Activated T-helper 2 cell treated with anti-CD3 and anti-CD28 coated beads, Interferon-gamma antibody, Interleukin-2, Interleukin-4, amounts not matched to agents 10 μg/mL and 5 μg/mL and 100 μg/mL, durations not matched to agents 14 hours and 24 hours and 36 hours (primary cell): Measurements from ENCODE around the gene COL6A2. TPM values are rescaled to one million over a fixed set of nuclear protein-coding genes. Genes with fewer than 3 reads are reported as not detected.

Experiments used
- DNase-seq: peaks from one replicate; pipeline ENCODE4 v3.0.0; 2021; ENCODE audit warnings: low spot score
- H3K27ac Mint-ChIP-seq: one replicate; pipeline ENCODE4 v1.8.0; 2021; ENCODE audit warnings: mixed read lengths
- H3K27me3 Mint-ChIP-seq: one replicate; pipeline ENCODE4 v1.8.0; 2021; ENCODE audit warnings: low read depth, mixed read lengths
- H3K36me3 Mint-ChIP-seq: one replicate; pipeline ENCODE4 v1.8.0; 2021; ENCODE audit warnings: low read depth, mixed read lengths
- H3K4me1 Mint-ChIP-seq: one replicate; pipeline ENCODE4 v1.8.0; 2021; ENCODE audit warnings: low read depth, mixed read lengths
- H3K4me3 Mint-ChIP-seq: one replicate; pipeline ENCODE4 v1.8.0; 2021; ENCODE audit warnings: low read depth, mild to moderate bottlenecking, moderate library complexity, mixed read lengths
- H3K9me3 Mint-ChIP-seq: one replicate; pipeline ENCODE4 v1.8.0; 2021; ENCODE audit warnings: mixed read lengths
- intact Hi-C: fragments of 100-400 bp; cut with micrococcal nuclease; formaldehyde crosslinking; loops from one replicate; pipeline ENCODE4 v1.15.1; 2023
- total RNA-seq: library from RNA; stranded (reverse); gene quantifications from 2 replicates; pipeline ENCODE4 v1.2.3, GENCODE V29; 2022

The COL6A2 gene
- total RNA-seq, 1 donor from 2014 or later: 2.2 TPM

GRCh38 chr21:46077674-46078101 is 20.2 kb upstream of the COL6A2 start:
- Mint-ChIP-seq H3K27me3 (peaks cover 12% of the 10 kb centered on the region), H3K36me3 (no peaks in the 10 kb centered on the region), H3K27ac (no peak overlapping the region), H3K4me3 (no peak overlapping the region), H3K9me3 (no peaks in the 10 kb centered on the region), H3K4me1 (no peaks in the 10 kb centered on the region)
- intact Hi-C loops: no loop called here
- no peak for DNase-seq

DNA sequence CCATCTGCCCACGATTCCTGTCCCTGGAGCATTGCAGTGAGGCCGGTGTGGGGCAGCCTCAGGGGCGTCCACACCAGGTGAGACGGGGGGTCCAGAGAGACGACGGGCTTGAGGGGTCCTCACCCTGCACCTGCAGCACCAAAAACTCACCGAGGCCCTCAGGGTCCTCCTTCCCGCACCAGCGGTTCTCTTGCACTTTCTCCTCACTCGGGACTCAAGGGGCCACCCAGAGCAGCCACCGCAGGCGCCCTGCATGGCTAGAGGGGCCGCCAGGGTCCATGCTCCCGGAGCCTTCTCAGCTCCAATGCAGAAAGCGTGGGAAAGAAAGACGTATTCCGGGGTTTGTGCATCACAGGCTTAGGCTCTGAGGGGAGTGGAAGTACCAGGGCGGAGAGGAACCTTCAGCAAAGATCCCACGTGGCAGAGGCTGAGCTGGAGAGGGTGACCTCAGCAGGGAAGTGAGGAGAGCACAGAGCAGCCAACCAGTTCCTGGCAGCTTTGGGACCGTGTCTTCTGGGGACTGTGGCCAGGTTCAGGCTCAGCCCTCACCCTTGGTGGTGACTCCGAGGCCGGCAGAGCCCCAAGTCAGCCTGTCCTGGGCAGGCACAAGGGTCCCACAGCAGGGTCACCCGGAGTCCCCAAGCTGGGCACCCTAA is 19.5 kb upstream of the COL6A2 start:
- Mint-ChIP-seq H3K4me3 (no peak overlapping the region), H3K4me1 (no peaks in the 10 kb centered on the region), H3K27me3 (peaks cover 12% of the 10 kb centered on the region), H3K36me3 (no peaks in the 10 kb centered on the region), H3K9me3 (no peaks in the 10 kb centered on the region), H3K27ac (no peak overlapping the region)
- peak; percentile 4 for DNase-seq
- intact Hi-C loops: no loop called here

DNA sequence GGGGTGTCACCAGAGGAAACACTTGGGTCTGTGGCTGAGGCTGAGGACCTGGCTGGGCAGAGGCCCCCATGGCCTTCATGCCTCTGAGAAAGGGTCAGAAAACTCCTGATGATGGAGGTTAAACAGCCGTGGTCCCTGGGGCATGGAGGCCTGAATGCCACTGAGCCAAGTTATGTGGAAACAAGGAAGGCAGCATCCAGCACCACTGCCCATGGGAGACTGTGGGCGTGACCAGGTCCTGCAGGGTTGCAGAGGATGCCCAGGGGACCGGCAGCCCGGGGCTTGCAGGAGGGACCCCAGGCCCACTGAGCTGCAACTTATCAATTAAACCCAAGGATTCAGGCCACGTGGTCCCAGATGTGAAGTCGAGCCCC is 18.9 kb upstream of the COL6A2 start:
- intact Hi-C loops: no loop called here
- Mint-ChIP-seq H3K36me3 (no peaks in the 10 kb centered on the region), H3K9me3 (no peaks in the 10 kb centered on the region), H3K27me3 (peaks cover 8% of the 10 kb centered on the region), H3K4me3 (no peak overlapping the region), H3K4me1 (no peaks in the 10 kb centered on the region), H3K27ac (no peak overlapping the region)
- DNase-seq: peak; percentile 2

GRCh38 chr21:46079352-46080170 is 18.4 kb upstream of the COL6A2 start:
- no peaks in the 10 kb centered on the region for H3K9me3 Mint-ChIP-seq
- intact Hi-C loops: no loop called here
- peak; percentile 4 for DNase-seq
- no peak overlapping the region for H3K27ac Mint-ChIP-seq
- no peaks in the 10 kb centered on the region for H3K36me3 Mint-ChIP-seq
- H3K27me3 Mint-ChIP-seq: peaks cover 8% of the 10 kb centered on the region
- H3K4me3 Mint-ChIP-seq: no peak overlapping the region
- H3K4me1 Mint-ChIP-seq: no peaks in the 10 kb centered on the region

GRCh38 chr21:46080171-46081021 is 17.5 kb upstream of the COL6A2 start:
- Mint-ChIP-seq H3K27ac (no peak overlapping the region), H3K9me3 (no peaks in the 10 kb centered on the region), H3K27me3 (peaks cover 3% of the 10 kb centered on the region), H3K4me1 (no peaks in the 10 kb centered on the region), H3K36me3 (no peaks in the 10 kb centered on the region), H3K4me3 (no peak overlapping the region)
- peak; percentile 7 for DNase-seq
- intact Hi-C loops: no loop called here

- Mint-ChIP-seq H3K4me1 (no peaks in the 10 kb centered on the region), H3K36me3 (no peaks in the 10 kb centered on the region), H3K9me3 (peaks cover 2% of the 10 kb centered on the region), H3K27me3 (no peaks in the 10 kb centered on the region), H3K27ac (no peak overlapping the region), H3K4me3 (no peak overlapping the region)
- intact Hi-C loops: no loop called here
- DNase-seq: peak; percentile 4
These were observed 16.7 kb upstream of the COL6A2 start for GRCh38 chr21:46081022-46081861.

GRCh38 chr21:46081862-46082712 is 15.8 kb upstream of the COL6A2 start:
- peak; percentile 6 for DNase-seq
- no peaks in the 10 kb centered on the region for H3K36me3 Mint-ChIP-seq
- H3K4me3 Mint-ChIP-seq: no peak overlapping the region
- no peaks in the 10 kb centered on the region for H3K27me3 Mint-ChIP-seq
- H3K9me3 Mint-ChIP-seq: peaks cover 9% of the 10 kb centered on the region
- no peak overlapping the region for H3K27ac Mint-ChIP-seq
- intact Hi-C loops: no loop called here
- no peaks in the 10 kb centered on the region for H3K4me1 Mint-ChIP-seq

GRCh38 chr21:46082713-46082962 is 15.3 kb upstream of the COL6A2 start:
- H3K9me3 Mint-ChIP-seq: peaks cover 12% of the 10 kb centered on the region
- H3K4me3 Mint-ChIP-seq: no peak overlapping the region
- H3K27me3 Mint-ChIP-seq: no peaks in the 10 kb centered on the region
- intact Hi-C loops: no loop called here
- no peaks in the 10 kb centered on the region for H3K4me1 Mint-ChIP-seq
- no peak overlapping the region for H3K27ac Mint-ChIP-seq
- H3K36me3 Mint-ChIP-seq: no peaks in the 10 kb centered on the region
- no peak for DNase-seq

- H3K36me3 Mint-ChIP-seq: no peaks in the 10 kb centered on the region
- peaks cover 17% of the 10 kb centered on the region for H3K9me3 Mint-ChIP-seq
- no peaks in the 10 kb centered on the region for H3K27me3 Mint-ChIP-seq
- H3K4me1 Mint-ChIP-seq: no peaks in the 10 kb centered on the region
- no peak overlapping the region for H3K27ac Mint-ChIP-seq
- H3K4me3 Mint-ChIP-seq: no peak overlapping the region
- intact Hi-C loops: no loop called here
- DNase-seq: no peak
These were observed 14.7 kb upstream of the COL6A2 start for GRCh38 chr21:46082963-46083790.

GRCh38 chr21:46083791-46084561 is 13.9 kb upstream of the COL6A2 start:
- Mint-ChIP-seq H3K27ac (no peak overlapping the region), H3K4me3 (no peak overlapping the region), H3K9me3 (peaks cover 23% of the 10 kb centered on the region)

DNA sequence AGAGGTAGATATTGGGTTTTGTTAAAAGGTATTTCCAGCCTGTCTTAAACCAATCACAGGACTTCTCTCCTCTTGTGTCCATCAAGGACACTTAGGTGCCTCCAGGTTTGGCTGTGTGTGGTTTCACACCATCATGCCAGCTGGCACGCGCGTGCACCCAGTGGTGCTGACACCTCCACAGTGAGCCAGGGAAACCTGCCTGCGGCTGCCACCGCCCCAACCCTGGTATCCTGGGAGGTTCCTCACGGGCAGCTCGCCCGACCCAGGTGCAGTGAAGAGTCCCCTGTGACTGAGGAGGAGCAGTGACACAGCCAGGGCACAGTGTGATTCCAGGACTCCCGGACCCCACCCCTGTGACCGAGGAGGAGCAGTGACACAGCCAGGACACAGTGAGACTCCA is 13.2 kb upstream of the COL6A2 start:
- Mint-ChIP-seq H3K4me1 (no peaks in the 10 kb centered on the region), H3K4me3 (no peak overlapping the region), H3K36me3 (no peaks in the 10 kb centered on the region), H3K27me3 (peaks cover 2% of the 10 kb centered on the region), H3K27ac (no peak overlapping the region), H3K9me3 (peaks cover 30% of the 10 kb centered on the region)
- no peak for DNase-seq
- intact Hi-C loops: no loop called here

More at GRCh38 chr21:46083791-46084561, 13.9 kb upstream of the COL6A2 start:
- no peak for DNase-seq
- intact Hi-C loops: no loop called here
- Mint-ChIP-seq H3K36me3 (no peaks in the 10 kb centered on the region), H3K4me1 (no peaks in the 10 kb centered on the region), H3K27me3 (peaks cover 2% of the 10 kb centered on the region)
